GM12891 (cell line): ENCODE data around the gene PXT1.

Experiments used
- POLR2A ChIP-seq: IDR thresholded peaks from 2 replicates; pipeline ENCODE4 v1.6.1; 2011; ENCODE audit warnings: low read depth, low read length, control low read depth
- TAF1 ChIP-seq: IDR thresholded peaks from 2 replicates; pipeline ENCODE4 v1.6.1; 2011; ENCODE audit warnings: low read depth, low read length, control low read depth

GRCh38 chr6:36444470-36444869, 1.8 kb upstream of the PXT1 start:
- no peak for TF ChIP-seq TAF1
- TF ChIP-seq POLR2A, result no peak
